RPMI8226 (cell line): ENCODE results near the gene PRKG1.

Experiments
- DNase-seq: peaks from one replicate; pipeline ENCODE4 v3.0.0-alpha.2; 2015

The PRKG1 gene

GRCh38 chr10:52347327-52347667 is 1273.0 kb downstream of the PRKG1 start:
- no peak for DNase-seq
